Hepatocyte (in vitro differentiated cells): Measurements from ENCODE around the gene SMG9. TPM values are rescaled to one million over a fixed set of nuclear protein-coding genes. Genes with fewer than 3 reads are reported as not detected.

Experiments used
- DNase-seq: peaks from one replicate; pipeline ENCODE4 v3.0.0-alpha.2; 2016; ENCODE audit warnings: low spot score
- H2AFZ ChIP-seq: fragments of 200-600 bp; sonication (generic); 2 replicates; pipeline ENCODE4 v1.6.0; 2016; ENCODE audit warnings: antibody characterized with exemption, mild to moderate bottlenecking
- H3K27ac ChIP-seq: fragments of 200-600 bp; sonication (generic); 2 replicates; pipeline ENCODE4 v1.5.1; 2016; ENCODE audit warnings: mild to moderate bottlenecking
- H3K27me3 ChIP-seq: fragments of 200-600 bp; sonication (generic); 2 replicates; pipeline ENCODE4 v1.6.1; 2016
- H3K36me3 ChIP-seq: fragments of 200-600 bp; sonication (generic); replicated peaks from 2 replicates; pipeline ENCODE4 v1.5.1; 2016; ENCODE audit warnings: low read depth; ENCODE audit not compliant: insufficient read depth
- H3K4me1 ChIP-seq: fragments of 200-600 bp; sonication (generic); 2 replicates; pipeline ENCODE4 v1.5.1; 2016; ENCODE audit warnings: mild to moderate bottlenecking, moderate library complexity; ENCODE audit not compliant: insufficient read depth
- H3K4me2 ChIP-seq: fragments of 200-600 bp; sonication (generic); 2 replicates; pipeline ENCODE4 v1.6.0; 2016
- H3K4me3 ChIP-seq: fragments of 200-600 bp; sonication (generic); 2 replicates; pipeline ENCODE4 v1.5.1; 2016; ENCODE audit warnings: mild to moderate bottlenecking
- H3K79me2 ChIP-seq: fragments of 200-600 bp; sonication (generic); 2 replicates; pipeline ENCODE4 v1.6.0; 2017; ENCODE audit warnings: mild to moderate bottlenecking
- H3K9me2 ChIP-seq: fragments of 200-600 bp; sonication (generic); replicated peaks from 2 replicates; pipeline ENCODE4 v1.6.0; 2017; ENCODE audit warnings: mild to moderate bottlenecking; ENCODE audit not compliant: insufficient read depth
- H3K9me3 ChIP-seq: fragments of 200-600 bp; sonication (generic); 2 replicates; pipeline ENCODE4 v1.5.1; 2016; ENCODE audit warnings: low read depth, mild to moderate bottlenecking
- H4K20me1 ChIP-seq: fragments of 200-600 bp; sonication (generic); 2 replicates; pipeline ENCODE4 v1.6.0; 2016; ENCODE audit warnings: mild to moderate bottlenecking; ENCODE audit not compliant: insufficient read depth, poor library complexity, severe bottlenecking
- EZH2 ChIP-seq: fragments of 200-600 bp; sonication (generic); IDR thresholded peaks from 2 replicates; pipeline ENCODE4 v1.6.1; 2016; ENCODE audit warnings: antibody characterized with exemption, mild to moderate bottlenecking, borderline replicate concordance
- EZH2phosphoT487 ChIP-seq: fragments of 200-600 bp; sonication (generic); IDR thresholded peaks from one replicate; pipeline ENCODE4 v1.6.1; 2018; ENCODE audit warnings: antibody characterized with exemption, mild to moderate bottlenecking, low read depth, moderate library complexity; ENCODE audit not compliant: unreplicated experiment, severe bottlenecking
- WGBS: methylation state at CpG from one replicate; pipeline ENCODE4 v1.1.6; 2016; ENCODE audit warnings: low lambda C conversion rate; ENCODE audit errors: missing lambda C conversion rate; 5-methylcytosine and 5-hydroxymethylcytosine counted together
- polyA plus RNA-seq: library from polyadenylated mRNA; unstranded; fragments of >200 nt; fragmentation: Nextera tagmentation; extraction: Ambion mirVana; gene quantifications from 2 replicates; pipeline ENCODE4 v1.2.1, GENCODE V29; 2016
- total RNA-seq: library from RNA; depleted of rRNA; stranded (reverse); fragments of >200 nt; gene quantifications from 2 replicates; pipeline ENCODE4 v1.2.3, GENCODE V29; 2014
- TF ChIP-seq, protein P1 (sequence below): fragments of 200-600 bp; sonication (generic); IDR thresholded peaks from 2 replicates; pipeline ENCODE4 v1.5.1; 2016; ENCODE audit warnings: antibody characterized with exemption, mild to moderate bottlenecking; ENCODE audit not compliant: poor library complexity

The SMG9 gene
- total and polyA plus RNA-seq, 2 experiments from 2014 or later: 16.1 to 34.9 TPM

DNA sequence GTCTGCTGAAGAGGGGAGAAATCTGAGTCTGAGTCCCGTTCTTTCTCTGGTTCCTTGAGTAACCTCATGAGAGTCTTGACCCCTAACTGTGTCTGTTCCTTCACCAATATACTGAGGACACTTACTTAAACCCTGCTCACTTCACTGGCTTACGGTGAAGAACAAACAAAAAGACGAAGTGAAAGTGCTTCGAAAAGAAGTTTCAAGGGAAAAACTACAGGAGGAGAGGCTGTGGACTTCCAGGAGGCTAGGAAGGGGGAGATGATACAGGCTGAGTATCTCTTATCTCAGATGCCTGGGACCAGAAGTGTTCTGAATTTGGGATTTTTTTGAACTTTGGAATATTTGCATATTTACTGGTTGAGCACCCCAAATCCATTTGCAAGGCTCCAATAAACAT lies 6.1 kb downstream of the SMG9 start:
- Histone ChIP-seq H3K9me3 (no peaks in the 10 kb centered on the region), H3K4me1 (peaks cover 11% of the 10 kb centered on the region), H3K36me3 (no peaks in the 10 kb centered on the region), H3K9me2 (no peaks in the 10 kb centered on the region), H3K4me2 (no peak overlapping the region), H3K27ac (no peak overlapping the region), H3K27me3 (no peaks in the 10 kb centered on the region), H2AFZ (no peak overlapping the region), H3K4me3 (no peak overlapping the region), H4K20me1 (peaks cover 4% of the 10 kb centered on the region), H3K79me2 (peaks cover 27% of the 10 kb centered on the region)
- TF ChIP-seq, protein P1, sequence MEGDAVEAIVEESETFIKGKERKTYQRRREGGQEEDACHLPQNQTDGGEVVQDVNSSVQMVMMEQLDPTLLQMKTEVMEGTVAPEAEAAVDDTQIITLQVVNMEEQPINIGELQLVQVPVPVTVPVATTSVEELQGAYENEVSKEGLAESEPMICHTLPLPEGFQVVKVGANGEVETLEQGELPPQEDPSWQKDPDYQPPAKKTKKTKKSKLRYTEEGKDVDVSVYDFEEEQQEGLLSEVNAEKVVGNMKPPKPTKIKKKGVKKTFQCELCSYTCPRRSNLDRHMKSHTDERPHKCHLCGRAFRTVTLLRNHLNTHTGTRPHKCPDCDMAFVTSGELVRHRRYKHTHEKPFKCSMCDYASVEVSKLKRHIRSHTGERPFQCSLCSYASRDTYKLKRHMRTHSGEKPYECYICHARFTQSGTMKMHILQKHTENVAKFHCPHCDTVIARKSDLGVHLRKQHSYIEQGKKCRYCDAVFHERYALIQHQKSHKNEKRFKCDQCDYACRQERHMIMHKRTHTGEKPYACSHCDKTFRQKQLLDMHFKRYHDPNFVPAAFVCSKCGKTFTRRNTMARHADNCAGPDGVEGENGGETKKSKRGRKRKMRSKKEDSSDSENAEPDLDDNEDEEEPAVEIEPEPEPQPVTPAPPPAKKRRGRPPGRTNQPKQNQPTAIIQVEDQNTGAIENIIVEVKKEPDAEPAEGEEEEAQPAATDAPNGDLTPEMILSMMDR: no peak
- TF ChIP-seq EZH2phosphoT487 (no peak), EZH2 (no peak)
- no peak for DNase-seq
- WGBS: 96% methylated on average over 4 of the region's 4 CpGs

DNA sequence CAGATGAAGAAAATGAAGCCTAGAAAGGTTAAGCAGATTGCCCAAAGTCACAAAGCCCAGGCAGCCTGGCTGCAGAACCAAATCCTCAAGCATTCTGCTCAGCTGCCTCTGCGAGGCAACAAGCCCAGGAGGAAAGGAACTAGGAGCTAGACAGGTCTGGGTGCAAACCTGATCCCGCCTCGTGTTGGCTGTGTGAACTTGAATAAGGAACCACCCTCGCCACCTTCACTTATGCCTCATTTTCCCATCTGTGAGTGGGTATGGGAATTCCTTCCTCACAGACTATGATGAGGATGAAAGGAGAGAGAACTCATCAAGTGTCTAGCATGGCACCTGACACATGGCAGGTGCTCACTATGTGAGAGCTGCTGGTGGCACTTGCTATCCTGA lies 6.6 kb downstream of the SMG9 start:
- no peaks in the 10 kb centered on the region for H3K36me3 ChIP-seq

DNA sequence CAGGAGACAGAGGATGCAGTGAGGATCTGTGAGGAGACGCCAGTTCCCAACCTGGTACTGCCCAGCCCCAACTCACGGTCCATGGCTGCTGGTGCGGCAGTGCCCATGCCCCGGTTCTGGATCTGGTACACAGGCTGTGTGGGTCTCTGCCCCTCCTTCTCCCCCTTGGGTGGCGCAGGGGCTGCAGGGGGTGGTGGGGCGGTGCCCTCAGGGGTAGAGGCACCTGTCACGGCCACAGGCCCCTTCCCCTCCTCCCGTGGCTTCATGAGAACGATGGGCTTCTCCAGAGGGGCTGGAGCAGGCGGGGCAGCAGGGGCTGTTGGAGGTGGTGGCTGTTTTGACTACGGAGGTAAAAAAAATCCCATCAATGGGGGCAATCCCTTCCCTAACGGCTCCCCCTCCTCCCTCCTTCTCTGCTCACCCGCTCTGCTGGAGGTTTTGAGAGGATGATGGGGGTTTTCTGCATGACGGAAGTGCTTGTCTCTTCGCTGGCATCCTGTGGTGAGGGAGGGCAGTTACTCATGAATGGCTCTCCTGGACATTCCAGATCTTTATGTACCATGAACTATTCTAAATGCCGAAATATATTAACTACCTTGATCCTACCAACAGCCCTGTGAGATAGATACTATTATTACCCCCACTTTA lies 7.1 kb downstream of the SMG9 start:
- Histone ChIP-seq H3K9me3 (no peaks in the 10 kb centered on the region), H3K27me3 (no peaks in the 10 kb centered on the region), H2AFZ (no peak overlapping the region), H3K4me1 (peaks cover 5% of the 10 kb centered on the region), H3K27ac (no peak overlapping the region), H4K20me1 (peaks cover 4% of the 10 kb centered on the region), H3K9me2 (no peaks in the 10 kb centered on the region), H3K36me3 (no peaks in the 10 kb centered on the region), H3K79me2 (peaks cover 22% of the 10 kb centered on the region), H3K4me2 (no peak overlapping the region), H3K4me3 (no peak overlapping the region)
- no peak for DNase-seq
- TF ChIP-seq EZH2: no peak
- TF ChIP-seq EZH2phosphoT487: no peak
- TF ChIP-seq, protein P1: no peak
- WGBS: 92% methylated on average over 9 of the region's 16 CpGs

More for the DNA sequence above, 6.6 kb downstream of the SMG9 start:
- TF ChIP-seq, protein P1: no peak
- TF ChIP-seq EZH2phosphoT487 (no peak), EZH2 (no peak)
- Histone ChIP-seq H3K9me3 (no peaks in the 10 kb centered on the region), H3K79me2 (peaks cover 24% of the 10 kb centered on the region), H3K4me1 (peaks cover 10% of the 10 kb centered on the region), H3K9me2 (no peaks in the 10 kb centered on the region), H2AFZ (no peak overlapping the region), H3K27me3 (no peaks in the 10 kb centered on the region), H3K4me2 (no peak overlapping the region), H4K20me1 (peaks cover 4% of the 10 kb centered on the region), H3K4me3 (no peak overlapping the region), H3K27ac (no peak overlapping the region)
- DNase-seq: no peak
- 99% methylated on average over 4 of the region's 4 CpGs for WGBS
